GM12878 (cell line): ENCODE results near the gene HS3ST1.

Experiments used
- BCL11A ChIP-seq: IDR thresholded peaks from 2 replicates; pipeline ENCODE4 v1.6.1; 2011; ENCODE audit warnings: low read depth, low read length
- BCL3 ChIP-seq: IDR thresholded peaks from 2 replicates; pipeline ENCODE4 v1.6.1; 2011; ENCODE audit warnings: borderline replicate concordance, low read depth, mild to moderate bottlenecking, moderate library complexity, low read length; ENCODE audit not compliant: insufficient read depth, poor library complexity, severe bottlenecking
- CBX3 ChIP-seq: fragments of 200-600 bp; sonication (generic); IDR thresholded peaks from 2 replicates; pipeline ENCODE4 v1.6.1; 2016; ENCODE audit warnings: low read depth, borderline replicate concordance
- CTCF ChIP-seq, 3 experiments: IDR thresholded peaks in 2 of 3; conservative IDR thresholded peaks in 1 of 3; 2 replicates each; pipeline ENCODE4 v1.5.1; 2011; ENCODE audit warnings: low read depth in 3 of 3, low read length in 3 of 3, mild to moderate bottlenecking in 3 of 3, control low read depth in 2 of 3, moderate library complexity in 2 of 3, inconsistent platforms in 1 of 3, mixed read lengths in 1 of 3; ENCODE audit not compliant: control insufficient read depth in 2 of 3, insufficient read depth in 1 of 3; ENCODE audit errors: extremely low read depth in 1 of 3
- DPF2 ChIP-seq: fragments of 450-650 bp; IDR thresholded peaks from 2 replicates; pipeline ENCODE4 v1.6.1; 2017; ENCODE audit warnings: mild to moderate bottlenecking
- RELA ChIP-seq: fragments of 450-650 bp; IDR thresholded peaks from 2 replicates; pipeline ENCODE4 v1.8.0; 2014; ENCODE audit warnings: borderline replicate concordance; ENCODE audit not compliant: partially characterized antibody
- SIX5 ChIP-seq: IDR thresholded peaks from 2 replicates; pipeline ENCODE4 v1.6.1; 2011; ENCODE audit warnings: mild to moderate bottlenecking, low read depth, low read length, moderate library complexity; ENCODE audit not compliant: severe bottlenecking
- SMAD1 ChIP-seq: fragments of 450-650 bp; IDR thresholded peaks from 2 replicates; pipeline ENCODE4 v1.6.1; 2018; ENCODE audit warnings: mild to moderate bottlenecking, low read depth; ENCODE audit not compliant: partially characterized antibody
- TAF1 ChIP-seq: IDR thresholded peaks from 2 replicates; pipeline ENCODE4 v1.6.1; 2011; ENCODE audit warnings: mild to moderate bottlenecking, low read depth, low read length, borderline replicate concordance
- USF1 ChIP-seq: IDR thresholded peaks from 2 replicates; pipeline ENCODE4 v1.6.1; 2011; ENCODE audit warnings: borderline replicate concordance, low read depth, mild to moderate bottlenecking, moderate library complexity, mixed read lengths, low read length; ENCODE audit not compliant: insufficient read depth; ENCODE audit errors: extremely low read length
- ZNF384 ChIP-seq: IDR thresholded peaks from 2 replicates; pipeline ENCODE4 v1.6.1; 2012; ENCODE audit warnings: low read depth, mild to moderate bottlenecking, low read length, improper control_type of control experiment, borderline replicate concordance

GRCh38 chr4:11438647-11439046 lies 10.0 kb upstream of the HS3ST1 start:
- TF ChIP-seq USF1 = no peak
- no peak for TF ChIP-seq TAF1
- TF ChIP-seq SIX5 = no peak
- TF ChIP-seq DPF2 = no peak
- TF ChIP-seq CBX3 = no peak
- no peak for TF ChIP-seq RELA
- TF ChIP-seq CTCF (IDR thresholded peaks at IDR 0.05 in 2 of 3, conservative IDR thresholded peaks at IDR 0.05 in 1 of 3; ENCODE audit: control insufficient read depth in 2 of 3, extremely low read depth in 1 of 3, insufficient read depth in 1 of 3, low read depth in 3 of 3, low read length in 3 of 3) = no peak
- no peak for TF ChIP-seq SMAD1
- TF ChIP-seq ZNF384 = no peak
- no peak for TF ChIP-seq BCL11A
- no peak for TF ChIP-seq BCL3
